HG02642 (cell line): Measurements from ENCODE around the gene CHIC2.
A peak's percentile ranks its signal among the peaks of the same experiment; 100 is the strongest.

Experiments used
- ATAC-seq: cut with Tn5 transposase; IDR thresholded peaks from one replicate; pipeline ENCODE4 v1.9.1; 2021; ENCODE audit warnings: mild to moderate bottlenecking; ENCODE audit not compliant: unreplicated experiment, poor library complexity

CHIC2 gene

DNA sequence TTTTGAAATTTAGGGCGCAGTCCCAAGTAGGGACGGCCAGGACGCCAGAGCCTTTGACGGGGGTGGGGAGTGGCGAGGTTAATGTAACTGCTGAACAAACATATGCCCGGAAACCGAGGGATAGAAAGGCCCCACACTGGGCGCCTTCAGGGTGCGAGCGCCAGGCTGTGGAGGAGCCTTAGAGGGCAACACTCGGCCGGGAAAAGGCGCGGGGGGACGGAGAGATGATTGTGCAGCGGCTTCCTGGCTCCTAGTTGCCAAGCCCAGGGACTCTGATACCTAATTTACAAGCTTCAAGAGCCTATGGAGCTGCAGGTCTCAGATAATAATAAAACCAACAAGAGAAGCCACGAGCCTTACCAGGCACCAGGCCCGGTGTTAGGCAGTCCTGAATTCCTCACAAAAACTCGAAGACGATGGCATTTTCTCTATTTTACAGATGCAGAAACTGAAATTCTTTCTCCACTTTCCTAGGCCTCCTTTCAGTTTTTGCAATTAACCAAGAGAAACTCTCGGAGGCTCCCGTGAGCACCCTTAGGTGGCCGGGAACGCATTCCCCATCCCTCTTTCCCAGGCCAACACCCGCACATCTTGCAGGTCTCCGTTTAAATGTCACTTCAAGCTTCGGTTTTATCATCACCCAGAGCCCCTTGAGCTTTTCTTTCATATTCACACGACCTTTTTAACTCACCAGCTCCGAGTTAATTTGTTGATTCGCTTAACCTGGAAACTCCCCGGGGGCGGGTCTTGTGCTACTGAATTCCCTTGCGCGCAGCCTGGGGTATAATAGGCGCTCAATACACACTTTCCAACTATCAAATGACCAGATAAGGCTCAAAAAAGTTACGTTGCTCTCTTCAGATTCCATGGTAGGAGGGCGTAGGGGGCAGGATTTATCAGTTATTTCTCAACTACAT, 29.2 kb upstream of the CHIC2 start:
- ATAC-seq: no peak

DNA sequence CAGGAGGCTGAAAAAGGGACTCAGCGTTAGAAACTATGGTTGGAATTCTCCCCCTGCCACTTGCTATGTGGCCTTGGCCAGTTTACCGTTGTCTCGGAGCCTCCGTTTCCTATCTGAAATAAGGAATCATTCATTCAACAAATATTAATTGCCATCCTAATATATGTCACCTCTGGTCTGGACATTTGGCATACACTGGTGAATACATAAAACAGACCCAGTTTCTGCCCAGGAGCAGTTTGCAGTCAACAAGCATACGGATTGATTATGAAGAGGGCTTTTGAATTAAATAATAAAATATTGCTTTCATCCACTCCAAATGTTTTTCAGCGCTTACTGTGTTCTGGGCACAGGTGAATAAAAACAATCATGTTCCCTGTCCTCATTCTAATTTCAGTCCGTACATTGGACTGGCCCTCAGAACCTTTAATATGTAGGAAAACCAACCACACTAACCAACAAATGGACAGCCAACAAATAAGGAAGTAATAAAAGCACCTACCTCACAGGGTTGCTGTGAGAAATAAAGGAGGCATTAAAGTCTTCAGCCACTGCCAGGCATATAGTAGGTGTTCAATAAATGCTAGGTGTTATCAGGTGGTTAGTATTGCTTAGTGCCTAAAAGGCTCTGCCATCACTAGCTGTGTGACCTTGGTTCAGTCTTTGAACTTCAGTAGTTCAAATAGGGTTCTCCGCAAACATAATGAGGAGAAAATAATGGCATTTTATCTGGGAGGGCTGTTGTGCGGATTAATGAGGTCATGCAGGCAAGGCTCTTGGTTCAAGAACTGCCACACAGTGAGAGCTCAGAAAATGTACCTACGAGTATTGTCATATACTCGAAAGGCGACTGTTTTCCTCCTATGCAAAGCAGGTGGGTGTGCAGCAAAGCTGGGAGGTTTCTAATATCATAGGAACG, 28.3 kb upstream of the CHIC2 start:
- no peak for ATAC-seq

DNA sequence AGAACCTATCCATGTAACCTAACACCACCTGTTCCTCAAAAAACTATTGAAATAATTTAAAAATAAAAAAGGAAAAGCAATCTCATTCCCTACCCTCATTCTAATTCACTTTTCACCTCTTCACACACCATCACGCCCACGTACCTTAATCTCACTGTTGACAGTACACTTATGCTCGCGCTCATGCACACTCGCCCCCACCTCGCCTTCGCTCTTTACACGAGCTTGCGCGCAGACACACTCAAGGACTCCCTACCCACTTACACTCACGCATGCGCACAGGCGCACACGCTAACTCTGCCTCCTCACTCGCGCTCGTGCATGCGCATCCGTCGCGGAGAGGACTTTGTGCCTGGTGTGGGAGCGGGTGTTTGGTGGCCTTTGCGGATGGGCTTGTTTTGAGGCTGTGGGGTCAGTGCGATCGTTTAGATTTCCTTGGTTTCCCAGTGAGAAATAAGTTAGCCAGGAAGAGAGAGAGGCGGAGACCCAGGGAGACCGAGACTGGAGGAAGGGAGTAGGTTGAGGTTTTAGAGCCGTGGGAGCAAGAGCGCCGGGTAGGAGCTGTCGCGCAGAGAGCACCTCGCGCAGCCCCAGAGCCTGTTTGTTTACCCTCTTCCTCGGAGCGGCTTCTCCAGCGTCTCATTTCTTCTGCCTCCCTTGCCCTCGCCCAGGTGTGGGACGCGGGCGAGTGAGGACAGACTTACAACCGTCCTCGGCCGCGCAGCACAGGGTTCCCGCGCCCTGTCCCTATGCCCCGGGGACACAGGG, 27.4 kb upstream of the CHIC2 start:
- ATAC-seq: peak; percentile 86

DNA sequence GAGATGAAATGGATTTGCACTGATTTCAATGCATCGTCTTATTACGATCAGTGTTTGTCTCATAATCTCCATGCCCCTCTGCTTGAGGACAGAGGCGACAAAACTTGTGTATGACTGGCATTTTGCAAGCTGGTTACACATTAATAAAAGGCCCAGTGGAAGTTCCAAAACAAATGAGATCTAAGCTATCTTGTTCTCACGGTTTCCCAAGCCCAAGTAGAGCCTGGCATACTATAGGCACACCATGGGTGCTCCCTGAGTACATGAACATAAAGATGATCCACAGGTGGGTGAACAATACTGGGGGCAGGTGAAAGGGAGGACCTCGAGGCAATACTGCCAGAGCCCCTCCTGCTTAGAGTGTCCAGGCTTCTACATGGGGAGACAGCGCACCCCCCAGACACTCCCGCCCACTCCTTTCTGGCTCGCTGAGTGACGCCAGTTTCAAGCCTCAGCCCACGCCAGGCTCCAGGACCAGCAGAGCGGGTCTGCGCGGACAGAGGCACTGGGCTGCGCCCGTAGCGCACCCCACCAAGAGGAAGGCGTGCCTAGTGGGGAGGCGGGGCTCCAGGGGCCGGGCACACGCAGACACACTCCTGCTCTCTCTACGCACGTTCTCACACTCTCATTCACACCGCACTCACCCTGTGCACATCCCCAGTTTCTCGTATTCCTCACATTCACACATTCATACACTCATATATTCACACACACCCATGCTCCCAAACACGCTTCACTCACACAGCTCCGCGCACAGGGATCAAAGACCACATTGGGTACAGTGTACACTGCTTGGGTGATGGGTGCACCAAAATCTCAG, 26.6 kb upstream of the CHIC2 start:
- ATAC-seq: peak; percentile 66

DNA sequence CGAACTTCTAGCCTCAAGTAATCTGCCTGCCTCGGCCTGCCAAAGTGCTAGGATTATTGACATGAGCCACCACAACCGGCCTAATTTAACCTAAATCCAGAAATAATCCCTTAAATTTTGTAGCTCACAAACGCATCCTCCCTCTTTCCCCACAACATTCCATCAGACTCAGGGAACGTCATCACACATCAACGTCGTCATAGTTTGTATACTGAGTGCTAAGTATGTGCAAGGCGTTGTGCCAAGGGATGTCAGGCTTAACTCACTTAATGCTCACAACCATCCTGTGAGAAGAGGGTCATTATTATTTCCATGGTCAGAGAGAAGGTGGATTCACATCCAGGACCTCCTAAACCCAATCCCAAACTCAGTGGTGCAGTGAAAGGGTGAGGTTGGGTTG, 26.0 kb upstream of the CHIC2 start:
- ATAC-seq: no peak

DNA sequence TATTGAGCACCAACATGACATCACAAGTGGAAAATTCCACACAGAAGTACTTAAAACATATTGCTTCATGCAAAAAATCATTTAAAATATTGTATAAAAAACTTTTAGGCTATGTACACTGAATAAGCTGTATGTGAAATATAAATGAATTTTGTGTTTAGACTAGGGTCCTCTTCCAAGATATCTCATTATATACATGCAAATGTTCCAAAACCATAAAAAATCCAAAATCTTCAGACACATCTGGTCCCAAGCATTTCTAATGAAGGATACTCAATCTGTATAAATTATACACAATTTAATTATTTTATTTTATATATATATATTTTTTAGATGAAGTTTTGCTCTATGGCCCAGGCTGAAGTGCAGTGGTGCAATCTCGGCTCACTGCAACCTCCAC, 25.5 kb upstream of the CHIC2 start:
- no peak for ATAC-seq

DNA sequence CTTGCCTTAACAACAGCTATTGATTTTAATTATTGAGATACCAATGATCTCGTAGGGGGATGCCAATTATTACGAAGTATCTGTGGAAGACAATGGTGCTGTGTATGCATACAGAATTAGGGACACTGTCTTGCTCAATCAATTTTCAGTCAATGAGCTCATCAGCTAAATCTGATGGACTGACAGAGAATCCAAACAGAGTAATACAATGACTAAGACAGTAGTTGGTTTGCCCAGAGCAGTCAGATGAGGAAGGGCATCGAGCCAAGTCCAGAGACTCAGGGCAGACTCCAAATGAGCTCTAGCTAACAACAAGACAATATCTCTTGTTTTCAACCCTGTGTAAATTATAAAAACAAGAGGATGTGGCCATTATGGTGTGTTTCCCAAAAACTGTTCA, 20.9 kb upstream of the CHIC2 start:
- no peak for ATAC-seq

DNA sequence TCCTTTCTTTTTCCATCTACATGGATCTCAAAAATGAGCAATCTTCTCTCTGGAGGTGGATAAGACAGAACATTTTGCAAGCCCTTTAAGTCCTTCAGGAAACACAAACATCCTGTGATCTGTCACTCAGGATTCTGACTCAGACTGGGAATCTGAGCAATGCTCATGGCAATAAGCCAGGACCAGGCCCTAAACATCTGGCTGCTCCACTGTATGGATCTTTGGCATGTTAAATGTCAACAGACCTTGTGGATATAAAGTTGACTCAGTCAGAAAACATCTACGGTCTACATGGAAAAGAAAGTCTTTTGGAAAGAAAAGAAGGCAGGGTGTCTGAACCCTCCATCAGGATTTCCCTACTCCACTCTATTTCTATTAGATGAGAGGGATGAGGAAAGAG, 17.8 kb upstream of the CHIC2 start:
- ATAC-seq: no peak

DNA sequence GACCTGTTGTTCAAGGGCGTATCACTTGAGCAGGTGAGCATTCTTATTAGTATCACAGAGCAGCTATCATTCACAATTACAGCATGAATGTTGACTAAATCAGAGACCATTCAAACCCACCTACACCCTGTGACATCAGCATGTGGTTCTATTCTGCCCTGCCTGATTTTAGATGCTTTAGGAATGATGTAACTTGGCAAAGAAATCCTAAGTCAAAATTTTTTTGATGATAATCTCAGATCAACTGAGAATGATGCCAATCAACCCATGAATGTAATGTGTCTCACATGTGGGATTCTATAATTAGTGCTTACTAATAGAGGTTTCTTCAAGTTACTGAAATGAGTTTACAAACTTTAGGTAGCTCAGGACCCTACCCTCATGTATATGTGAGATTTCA, 13.4 kb upstream of the CHIC2 start:
- ATAC-seq: no peak

DNA sequence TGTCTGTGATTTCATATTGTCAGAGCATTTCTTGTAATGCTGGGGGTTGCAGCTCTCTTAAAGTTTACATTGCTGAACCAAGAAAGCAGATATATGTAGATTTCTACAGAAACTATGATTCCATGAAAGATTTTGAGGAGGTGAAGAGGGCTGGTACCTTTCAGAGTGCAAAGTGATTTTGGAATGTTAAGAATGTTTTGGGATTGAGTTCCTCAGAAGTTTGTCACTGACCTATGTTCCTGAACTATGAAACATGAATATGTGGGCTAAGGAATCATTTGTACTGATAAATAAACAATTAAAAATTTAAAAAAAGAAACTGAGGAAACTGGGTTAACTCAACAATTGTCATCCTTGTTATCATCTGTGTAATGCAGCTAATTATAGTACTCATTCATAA, 12.3 kb upstream of the CHIC2 start:
- no peak for ATAC-seq

DNA sequence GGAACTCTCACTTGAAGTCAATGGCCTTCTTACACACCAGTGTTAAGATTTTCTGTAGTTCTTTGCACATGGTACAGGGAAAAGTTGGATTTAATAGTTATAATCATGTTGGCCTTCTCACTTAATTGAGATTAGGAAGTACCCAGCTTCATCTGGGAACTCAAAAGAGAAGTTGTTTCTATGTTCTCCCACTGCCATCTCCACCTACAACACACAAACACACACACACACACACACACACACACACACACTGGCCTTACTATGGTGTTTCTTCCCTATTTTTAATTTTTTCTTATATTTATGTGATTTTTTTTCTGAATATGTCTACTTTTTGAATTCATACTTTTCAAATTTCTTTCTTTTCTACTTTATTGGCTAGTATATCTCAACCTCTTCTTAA, 10.0 kb upstream of the CHIC2 start:
- no peak for ATAC-seq

DNA sequence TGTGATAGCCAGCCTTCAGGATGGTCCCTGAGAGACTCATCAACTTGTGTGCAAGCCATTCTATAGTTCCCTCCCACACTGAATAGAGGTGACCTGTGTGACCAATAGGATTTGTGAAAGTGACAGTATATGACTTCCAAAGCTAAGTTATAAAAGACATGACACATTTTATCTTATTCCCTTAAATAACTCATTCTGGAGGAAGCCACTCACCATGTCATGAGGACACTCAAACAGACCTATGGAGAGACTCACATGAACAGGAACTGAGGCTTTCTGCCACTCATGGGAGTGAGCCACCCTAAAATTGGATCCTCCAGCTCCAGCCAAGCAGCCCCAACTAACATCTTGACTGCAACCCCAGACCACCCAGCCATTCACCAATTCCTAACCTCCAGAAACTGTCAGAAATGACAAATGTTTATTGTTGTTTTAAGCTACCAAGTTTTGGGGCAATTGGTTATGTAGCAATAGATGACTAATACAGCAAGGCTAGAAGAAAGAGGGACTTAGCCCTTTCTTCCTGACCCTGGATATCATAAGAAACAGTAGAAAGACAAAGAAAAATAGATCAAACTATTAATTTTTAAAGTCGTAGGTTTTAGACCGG, 9.0 kb upstream of the CHIC2 start:
- no peak for ATAC-seq

DNA sequence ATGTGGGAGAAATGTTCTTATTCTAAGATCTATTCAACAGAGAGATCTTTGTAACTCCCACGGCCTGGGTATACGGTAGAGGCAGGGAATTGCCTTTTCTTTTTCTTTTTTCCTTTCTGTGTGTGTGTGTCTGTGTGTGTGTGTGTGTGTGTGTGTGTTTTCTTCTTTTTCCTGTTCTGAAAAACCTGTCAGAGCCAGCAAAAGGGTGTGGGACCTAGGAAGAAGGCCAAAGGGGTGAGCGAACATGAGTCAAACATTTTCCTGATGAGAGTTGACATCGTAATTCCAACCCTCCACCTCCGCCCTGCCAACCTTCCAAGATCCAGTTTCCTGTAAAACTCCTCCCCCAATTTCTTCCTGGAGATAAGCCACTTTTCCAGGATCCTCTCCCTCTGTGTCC, 2.8 kb upstream of the CHIC2 start:
- no peak for ATAC-seq

DNA sequence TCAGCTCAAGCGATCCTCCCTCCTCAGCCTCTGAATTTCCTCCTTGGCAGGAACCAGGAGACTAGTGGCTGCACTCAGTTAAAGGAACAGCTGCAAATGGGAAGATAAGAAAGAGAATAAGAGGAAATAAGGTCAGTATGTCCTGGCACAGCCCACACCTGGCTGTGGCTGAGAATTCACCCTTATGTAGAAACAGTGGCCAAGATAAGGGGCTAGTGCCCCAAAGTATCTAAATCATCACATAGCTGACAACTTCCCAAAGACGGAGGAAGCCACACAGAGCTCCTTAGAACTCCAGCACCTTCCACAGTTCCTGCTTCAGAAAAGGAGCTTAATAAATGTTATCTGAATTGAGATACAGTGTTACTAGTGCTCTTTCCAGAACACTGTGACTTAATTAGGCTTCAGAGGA, 2.3 kb upstream of the CHIC2 start:
- no peak for ATAC-seq

DNA sequence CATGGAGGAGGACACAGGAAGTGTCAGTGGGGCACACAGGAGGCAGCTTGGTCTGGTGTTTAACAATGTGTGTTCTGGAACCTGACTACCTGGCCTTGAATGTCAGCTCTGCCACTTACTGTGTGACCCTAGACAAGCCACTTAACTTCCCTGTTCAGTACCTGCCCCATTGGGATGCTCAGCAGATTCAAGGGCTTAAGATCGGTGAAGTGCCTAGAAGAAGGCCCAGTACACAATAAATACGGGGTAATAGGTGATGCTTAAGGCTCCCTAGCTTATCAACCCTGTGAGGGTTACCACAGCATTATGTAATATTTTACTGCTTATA, 1.6 kb upstream of the CHIC2 start:
- no peak for ATAC-seq

DNA sequence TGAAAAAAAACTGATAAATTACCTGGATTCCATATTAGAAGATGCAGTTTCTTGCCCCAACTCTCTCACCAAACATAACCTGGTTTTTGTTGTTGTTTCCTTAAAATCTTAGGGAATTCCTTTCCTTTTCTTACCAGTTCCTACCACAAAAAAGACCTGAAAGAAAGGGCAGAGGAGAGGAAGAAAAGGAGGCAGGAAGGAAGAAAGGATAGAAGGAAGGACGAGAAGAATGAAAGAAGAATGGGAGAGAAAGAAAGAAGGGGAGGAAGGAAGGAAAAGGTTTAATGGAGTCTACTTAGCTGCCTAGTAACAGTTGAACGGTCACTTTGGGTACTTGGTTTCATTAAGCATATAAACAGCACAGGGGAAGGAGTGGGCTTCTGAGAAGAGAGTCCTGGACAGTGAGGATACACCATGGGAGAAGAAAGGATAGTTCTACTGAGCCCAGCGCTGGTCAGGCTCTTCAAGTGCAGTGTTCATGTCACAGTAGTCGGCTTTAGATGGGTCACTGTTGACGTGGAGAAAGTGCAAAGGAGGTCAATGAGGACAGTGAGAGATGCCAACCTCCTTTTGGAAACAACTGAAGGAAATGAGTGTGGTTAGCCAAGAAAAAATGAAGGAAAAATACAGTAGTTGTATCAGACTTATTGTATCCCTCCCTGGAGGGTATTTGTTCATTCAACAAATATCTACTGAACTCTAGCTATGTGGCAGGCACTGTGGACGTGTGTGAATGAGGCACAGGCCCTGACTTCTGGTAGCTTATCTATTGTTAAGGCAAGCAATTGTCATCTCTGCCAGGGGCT, 1.1 kb upstream of the CHIC2 start:
- no peak for ATAC-seq

DNA sequence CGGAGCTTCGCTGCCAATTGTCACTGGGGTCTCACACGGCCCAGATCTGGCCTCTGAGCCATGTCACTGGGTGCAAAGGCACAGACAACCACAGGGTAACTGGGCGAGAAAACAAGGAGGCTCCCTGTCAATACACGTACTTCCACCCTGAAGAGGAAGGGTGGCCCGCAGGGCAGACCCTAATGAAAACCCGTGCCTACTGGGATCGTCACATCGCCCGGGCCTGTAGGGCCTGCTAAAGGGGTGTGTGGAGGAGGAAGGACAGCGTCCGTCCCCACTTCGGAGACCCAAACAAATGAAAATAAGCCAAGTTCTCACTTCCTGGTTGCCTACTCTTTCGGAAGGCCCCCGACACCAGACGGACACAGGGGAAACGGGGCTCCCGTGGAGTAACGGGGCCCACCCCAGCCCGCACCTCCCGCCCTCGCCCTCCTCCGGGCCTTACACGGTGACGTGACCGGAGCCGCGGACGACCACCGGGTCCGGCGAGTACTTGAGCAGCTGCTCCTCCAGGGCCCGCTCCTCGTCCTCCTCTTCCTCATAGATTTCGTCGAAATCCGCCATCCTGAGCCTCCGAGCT, 578 bp downstream of the CHIC2 start:
- peak; percentile 30 for ATAC-seq

DNA sequence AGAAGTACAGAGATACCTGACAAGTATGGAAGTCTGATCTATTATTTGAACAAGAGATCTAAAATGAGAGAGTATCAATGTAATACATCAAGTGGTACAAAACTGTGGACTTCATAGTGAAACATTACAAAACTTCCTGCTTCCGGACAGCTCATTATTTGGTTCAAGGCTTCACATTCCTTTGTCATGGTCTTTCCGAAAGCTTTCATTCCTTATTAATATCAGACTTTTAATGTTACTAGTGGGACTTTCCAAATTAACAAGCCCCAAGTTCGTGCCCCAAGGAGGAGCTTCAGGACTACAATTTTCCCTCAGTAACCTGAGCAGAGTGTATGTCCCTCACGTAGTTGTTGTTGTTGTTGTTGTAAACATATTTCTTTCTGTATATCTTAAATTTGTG, 1.2 kb downstream of the CHIC2 start:
- no peak for ATAC-seq
